Measurements from ENCODE around the gene NFIA.

DNA sequence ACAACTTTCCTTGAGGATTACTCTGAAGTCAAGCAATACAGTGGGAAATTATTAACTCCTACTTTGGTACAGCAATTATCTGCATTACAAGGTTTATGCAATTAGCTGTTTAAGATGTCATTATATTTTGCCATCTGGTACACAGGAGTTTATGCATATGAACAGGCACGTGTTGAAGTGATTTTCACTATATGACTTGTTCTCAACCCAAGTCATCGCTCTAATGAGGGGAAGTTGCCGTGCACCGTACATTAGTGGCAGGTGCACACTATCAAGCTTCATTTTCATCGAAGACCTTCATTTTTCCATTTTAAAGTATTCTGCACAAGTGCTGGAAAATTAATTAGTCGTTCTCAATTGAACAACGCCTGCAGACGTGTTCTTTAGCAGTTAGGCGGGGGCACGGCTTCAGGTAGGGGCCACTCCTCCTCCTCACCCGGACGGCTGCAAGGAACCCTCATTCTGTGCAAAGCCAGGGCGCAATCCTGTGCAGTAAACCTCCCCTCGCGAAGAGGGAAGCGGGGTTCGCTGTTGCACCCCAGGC is 39.8 kb upstream of the NFIA start:
- TF ChIP-seq, protein P1, sequence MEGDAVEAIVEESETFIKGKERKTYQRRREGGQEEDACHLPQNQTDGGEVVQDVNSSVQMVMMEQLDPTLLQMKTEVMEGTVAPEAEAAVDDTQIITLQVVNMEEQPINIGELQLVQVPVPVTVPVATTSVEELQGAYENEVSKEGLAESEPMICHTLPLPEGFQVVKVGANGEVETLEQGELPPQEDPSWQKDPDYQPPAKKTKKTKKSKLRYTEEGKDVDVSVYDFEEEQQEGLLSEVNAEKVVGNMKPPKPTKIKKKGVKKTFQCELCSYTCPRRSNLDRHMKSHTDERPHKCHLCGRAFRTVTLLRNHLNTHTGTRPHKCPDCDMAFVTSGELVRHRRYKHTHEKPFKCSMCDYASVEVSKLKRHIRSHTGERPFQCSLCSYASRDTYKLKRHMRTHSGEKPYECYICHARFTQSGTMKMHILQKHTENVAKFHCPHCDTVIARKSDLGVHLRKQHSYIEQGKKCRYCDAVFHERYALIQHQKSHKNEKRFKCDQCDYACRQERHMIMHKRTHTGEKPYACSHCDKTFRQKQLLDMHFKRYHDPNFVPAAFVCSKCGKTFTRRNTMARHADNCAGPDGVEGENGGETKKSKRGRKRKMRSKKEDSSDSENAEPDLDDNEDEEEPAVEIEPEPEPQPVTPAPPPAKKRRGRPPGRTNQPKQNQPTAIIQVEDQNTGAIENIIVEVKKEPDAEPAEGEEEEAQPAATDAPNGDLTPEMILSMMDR (IDR thresholded peaks at IDR 0.05): no peak
- no peak for TF ChIP-seq POLR2A (IDR thresholded peaks at IDR 0.05)

Measured in prostate gland (tissue), 2 donors.